HG02642 (cell line): ENCODE measurements around the gene SLC66A2.
"Not testable (repeated sequence)": the region's sequence is repeated elsewhere in the genome, so short reads cannot be mapped to it uniquely, and the experiment has no call there.

ENCODE experiments used
- ATAC-seq: cut with Tn5 transposase; IDR thresholded peaks from one replicate; pipeline ENCODE4 v1.9.1; 2021; ENCODE audit warnings: mild to moderate bottlenecking; ENCODE audit not compliant: unreplicated experiment, poor library complexity

The SLC66A2 gene

GRCh38 chr18:79872527-79873444 lies 78.7 kb downstream of the SLC66A2 start:
- no peak for ATAC-seq

- ATAC-seq, result no peak
Observed at GRCh38 chr18:79871481-79872091, 79.9 kb downstream of the SLC66A2 start.

DNA sequence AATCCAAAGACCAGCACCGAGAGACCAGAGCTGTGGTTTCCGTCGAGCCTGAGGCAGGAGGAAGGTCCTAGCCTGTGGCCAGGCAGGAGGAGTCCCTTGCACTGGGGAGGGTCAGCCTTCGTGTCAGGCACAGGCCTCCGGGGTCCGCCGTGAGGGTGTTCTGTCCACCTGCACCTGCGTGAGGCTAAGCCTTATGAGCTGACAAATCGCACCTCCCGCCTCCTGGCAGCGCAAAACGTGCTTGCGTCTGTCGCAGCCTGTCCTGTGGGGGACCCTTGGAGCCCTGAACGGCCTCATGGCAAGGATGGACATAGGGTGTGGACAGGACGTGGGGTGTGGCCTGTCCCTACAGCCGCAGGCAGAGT lies 80.4 kb downstream of the SLC66A2 start:
- ATAC-seq, result no peak

DNA sequence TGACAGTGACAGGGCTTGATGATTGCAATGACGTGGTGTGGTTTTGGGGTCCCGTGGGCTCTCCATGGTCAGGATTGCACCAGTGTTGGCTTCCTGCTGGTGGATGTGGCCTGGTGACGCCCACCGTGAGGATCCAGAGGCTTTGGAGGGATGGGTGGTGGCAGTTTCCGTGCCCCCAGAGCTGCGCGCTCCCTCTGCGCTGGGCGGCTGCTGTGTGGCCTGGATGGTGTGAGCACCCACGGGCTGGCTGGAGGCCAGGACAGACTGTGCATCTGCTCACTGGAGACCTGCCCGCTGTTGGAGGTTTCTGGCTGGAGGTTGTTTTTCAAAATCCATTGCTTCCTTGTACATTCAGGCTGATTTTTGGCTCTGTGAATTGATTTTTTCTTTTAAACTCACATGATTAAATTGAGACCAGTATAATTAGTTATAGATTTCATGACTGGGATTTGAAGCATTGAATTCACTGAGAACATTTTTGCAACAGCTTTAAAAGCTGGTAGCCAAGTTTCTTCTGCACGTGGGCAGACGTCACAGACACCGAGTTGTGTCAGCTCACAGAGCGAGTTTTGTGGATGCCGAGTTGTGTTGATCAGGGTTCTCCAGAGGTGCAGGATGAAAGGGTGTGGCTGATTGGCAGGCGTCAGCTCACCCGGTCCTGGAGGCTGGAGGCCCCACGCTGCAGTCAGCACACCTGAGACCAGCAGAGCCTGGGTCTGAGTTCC lies 81.0 kb downstream of the SLC66A2 start:
- no peak for ATAC-seq

- no peak for ATAC-seq
Observed at GRCh38 chr18:79869591-79870300, 81.7 kb downstream of the SLC66A2 start.

DNA sequence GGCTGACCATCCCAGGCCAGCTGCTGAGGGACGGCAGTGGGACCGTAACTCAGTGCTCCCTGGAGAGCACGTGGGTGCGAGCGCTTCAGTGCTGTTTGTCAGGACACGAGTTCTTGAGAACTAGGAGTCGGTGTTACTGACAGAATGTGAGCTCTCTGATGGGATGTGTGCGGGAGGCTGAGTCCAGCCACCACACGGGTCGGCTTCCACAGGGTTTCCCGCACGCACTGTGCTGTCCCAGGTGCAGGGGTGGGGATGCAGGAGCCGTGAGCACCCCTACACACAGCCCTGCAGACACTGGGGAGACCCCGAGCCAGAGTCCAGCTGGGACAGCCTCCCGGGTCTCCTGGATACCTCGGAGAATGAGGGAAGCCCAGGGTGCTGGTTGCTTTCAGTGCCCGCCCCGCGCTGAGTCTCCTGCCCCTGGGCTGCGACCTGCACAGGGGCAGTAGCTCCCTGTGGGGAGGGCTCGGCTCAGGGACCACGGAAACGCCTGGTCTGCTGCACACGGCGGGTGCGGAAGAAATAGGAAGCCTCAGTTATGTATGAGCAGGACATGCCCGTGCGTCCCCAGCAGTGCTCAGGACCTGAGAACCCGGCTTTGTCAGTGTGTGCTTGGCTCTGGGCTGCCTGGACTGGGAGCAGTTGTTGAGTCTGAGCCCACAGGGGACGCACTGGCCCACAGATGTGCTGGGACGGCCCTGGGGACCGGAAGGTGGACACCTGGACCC lies 82.5 kb downstream of the SLC66A2 start:
- ATAC-seq, result no peak

DNA sequence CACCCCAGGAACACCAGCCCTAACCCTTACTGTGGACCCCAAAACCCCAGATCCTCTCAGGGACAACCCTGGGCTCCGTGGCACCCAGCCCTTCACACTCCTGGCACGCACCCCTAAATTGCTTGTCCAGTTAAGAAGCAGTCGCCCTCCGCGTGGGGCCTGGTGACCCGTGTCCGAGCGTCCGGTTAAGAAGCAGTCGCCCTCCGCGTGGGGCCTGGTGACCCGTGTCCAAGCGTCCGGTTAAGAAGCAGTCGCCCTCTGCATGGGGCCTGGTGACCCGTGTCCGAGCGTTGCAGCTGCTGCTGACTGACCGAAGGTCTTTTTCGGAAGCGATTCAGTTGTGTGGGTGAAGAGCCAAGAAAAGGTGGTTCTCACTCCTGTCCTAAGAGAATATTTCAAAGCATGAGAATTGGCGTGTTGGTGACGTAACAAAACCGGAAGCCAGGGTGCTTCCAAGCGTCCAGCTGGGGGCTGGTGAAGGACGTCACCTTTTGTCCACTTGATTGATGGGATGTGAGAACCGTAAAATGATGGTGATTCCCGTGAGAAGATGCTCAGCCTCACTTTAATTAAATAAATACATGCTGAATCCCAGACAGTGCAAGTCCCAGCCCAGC lies 83.2 kb downstream of the SLC66A2 start:
- no peak for ATAC-seq

GRCh38 chr18:79867666-79868065 lies 83.8 kb downstream of the SLC66A2 start:
- no peak for ATAC-seq

DNA sequence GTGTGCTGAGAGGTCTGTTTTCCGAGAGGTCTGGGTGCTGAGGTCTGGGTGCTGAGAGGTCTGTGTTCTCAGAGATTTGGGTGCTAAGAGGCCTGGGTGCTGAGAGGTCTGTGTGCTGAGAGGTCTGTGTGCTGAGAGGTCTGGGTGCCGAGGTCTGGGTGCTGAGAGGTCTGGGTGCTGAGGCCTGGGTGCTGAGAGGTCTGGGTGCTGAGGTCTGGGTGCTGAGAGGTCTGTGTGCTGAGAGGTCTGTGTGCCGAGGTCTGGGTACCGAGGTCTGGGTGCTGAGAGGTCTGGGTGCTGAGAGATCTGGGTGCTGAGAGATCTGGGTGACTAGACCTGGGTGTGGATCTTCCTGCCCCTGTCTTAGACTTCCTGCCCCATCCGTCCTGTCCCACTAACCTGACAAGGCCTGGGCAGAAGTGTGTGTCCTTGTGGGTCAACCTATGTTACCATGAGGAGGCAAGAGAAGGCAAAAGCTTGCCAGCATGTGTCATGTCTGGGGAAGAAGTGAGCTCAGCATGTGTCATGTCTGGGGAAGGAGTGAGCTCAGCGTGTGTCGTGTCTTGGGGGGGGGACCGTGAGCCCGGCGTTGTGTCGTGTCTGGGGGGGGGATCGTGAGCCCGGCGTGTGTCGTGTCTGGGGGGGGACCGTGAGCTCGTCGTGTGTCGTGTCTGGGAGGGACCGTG lies 84.4 kb downstream of the SLC66A2 start:
- ATAC-seq, result no peak

DNA sequence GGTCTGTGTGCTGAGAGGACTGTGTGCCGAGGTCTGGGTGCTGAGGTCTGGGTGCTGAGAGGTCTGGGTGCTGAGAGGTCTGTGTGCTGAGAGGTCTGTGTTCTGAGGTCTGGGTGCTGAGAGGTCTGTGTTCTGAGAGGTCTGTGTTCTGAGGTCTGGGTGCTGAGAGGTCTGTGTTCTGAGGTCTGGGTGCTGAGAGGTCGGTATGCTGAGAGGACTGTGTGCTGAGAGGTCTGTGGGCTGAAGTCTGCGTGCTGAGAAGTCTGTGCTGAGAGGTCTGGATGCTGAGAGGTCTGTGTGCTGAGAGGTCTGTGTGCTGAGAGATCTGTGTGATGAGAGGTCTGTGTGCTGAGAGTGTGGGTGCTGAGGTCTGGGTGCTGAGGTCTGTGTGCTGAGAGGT lies 85.5 kb downstream of the SLC66A2 start:
- ATAC-seq, result not testable (repeated sequence)

DNA sequence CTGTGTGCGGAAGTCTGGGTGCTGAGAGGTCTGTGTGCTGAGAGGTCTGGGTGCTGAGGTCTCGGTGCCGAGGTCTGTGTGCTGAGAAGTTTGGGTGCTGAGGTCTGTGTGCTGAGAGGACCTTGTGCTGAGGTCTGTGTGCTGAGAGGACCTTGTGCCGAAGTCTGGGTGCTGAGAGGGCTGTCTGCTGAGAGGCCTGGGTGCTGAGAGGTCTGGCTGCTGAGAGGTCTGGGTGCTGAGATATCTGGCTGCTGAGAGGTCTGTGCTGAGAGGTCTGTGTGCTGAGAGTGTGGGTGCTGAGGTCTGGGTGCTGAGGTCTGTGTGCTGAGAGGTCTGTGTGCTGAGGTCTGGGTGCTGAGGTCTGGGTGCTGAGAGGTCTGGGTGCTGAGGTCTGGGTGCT lies 86.5 kb downstream of the SLC66A2 start:
- not testable (repeated sequence) for ATAC-seq

GRCh38 chr18:79864006-79864725 lies 87.3 kb downstream of the SLC66A2 start:
- ATAC-seq, result no peak

DNA sequence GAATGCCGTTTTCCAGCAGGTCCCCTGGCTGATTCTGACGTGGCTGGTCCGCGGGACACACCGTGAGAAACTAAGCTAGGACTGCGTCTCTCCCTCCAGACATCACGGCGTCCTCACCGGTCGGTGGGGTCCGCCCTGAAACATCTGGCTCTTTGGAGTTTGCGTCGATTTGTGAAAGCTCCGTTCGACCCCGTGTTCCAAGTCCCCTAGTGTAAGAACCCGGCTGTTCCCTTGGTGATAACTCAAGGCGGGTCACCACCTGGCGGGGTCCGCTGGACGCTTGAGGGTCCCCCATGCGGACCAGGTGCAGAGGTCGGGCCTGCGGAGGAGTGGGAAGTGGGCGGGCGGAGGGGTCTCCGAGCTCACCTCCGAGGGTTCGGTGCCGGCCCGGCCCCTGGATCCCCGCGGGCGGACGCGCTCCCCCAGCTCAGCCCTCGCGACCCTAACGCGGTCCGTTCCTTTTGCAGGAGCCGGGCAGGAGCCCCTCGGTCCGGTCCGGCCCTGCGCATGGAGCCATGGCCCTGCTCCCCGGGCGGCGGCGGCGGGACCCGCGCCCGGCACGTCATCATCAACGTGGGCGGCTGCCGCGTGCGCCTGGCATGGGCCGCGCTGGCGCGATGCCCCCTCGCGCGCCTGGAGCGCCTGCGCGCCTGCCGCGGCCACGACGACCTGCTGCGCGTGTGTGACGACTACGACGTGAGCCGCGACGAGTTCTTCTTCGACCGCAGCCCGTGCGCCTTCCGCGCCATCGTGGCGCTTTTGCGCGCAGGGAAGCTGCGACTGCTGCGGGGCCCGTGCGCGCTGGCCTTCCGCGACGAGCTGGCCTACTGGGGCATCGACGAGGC lies 88.1 kb downstream of the SLC66A2 start:
- ATAC-seq, result no peak

DNA sequence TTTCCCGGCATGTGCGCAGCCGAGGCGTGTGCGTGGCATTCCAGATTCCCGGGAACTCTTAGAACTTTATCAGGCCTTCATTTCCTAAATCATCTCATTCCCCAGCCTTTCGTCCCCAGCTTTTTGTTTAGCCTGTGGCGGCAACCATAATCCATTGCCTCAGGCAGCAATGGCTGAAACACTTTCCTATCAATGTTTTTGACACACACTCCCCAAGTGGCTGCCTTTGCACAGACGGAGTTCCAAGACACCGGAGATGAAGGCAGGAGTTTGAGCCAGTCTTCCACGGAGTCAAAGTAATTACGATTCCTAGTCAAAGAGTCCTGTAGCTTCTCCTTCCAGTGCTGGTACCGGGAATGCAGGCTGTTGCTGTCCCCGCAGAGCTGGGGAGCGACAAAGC lies 88.9 kb downstream of the SLC66A2 start:
- ATAC-seq, result no peak

GRCh38 chr18:79861687-79862086 lies 89.8 kb downstream of the SLC66A2 start:
- no peak for ATAC-seq

GRCh38 chr18:79859314-79859713 lies 92.1 kb downstream of the SLC66A2 start:
- ATAC-seq, result no peak

DNA sequence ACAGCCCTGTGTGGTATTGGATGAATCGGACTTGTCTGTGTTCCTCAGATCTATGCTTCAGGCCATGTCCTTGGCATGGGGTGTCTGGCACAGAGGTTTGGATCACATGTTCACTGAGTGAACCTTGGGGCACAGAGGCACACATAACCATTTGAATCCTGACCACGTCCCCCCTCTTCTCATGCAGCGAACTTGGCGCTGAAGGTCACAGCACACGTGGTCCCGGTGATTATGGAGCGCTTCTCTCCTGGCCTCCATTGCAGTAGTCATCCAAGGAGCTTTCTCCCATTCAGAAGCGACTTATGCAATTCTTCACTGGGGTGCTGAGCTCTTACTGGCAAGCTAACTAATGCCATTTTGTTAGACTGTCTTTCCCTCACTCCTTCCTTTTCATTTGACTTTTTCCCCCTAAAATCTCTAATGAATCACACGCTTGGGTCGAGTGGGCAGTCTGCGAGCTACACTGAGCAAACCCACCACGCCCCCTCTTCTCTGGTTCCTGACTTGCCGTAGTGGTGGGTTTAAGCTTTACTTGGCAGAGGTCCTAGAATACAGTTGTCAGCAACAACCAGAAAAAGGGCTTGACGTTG lies 94.3 kb downstream of the SLC66A2 start:
- no peak for ATAC-seq
